CD14-positive monocyte (primary cell): Measurements from ENCODE around the gene KRT8. TPM values are rescaled to one million over a fixed set of nuclear protein-coding genes. Genes with fewer than 3 reads are reported as not detected.
A peak's percentile ranks its signal among the peaks of the same experiment; 100 is the strongest.

Experiments
- DNase-seq, 3 donors: peaks; one replicate each; pipeline ENCODE4 v3.0.0-alpha.2; 2011 to 2022
- H2AFZ ChIP-seq: 2 replicates; pipeline ENCODE4 v1.6.0; 2012; ENCODE audit warnings: mild to moderate bottlenecking, low read depth, low read length, inconsistent platforms; ENCODE audit not compliant: insufficient read depth, poor library complexity, severe bottlenecking
- H3K27ac ChIP-seq, 2 donors: 1 replicate in 1 of 2; 2 replicates in 1 of 2; pipeline ENCODE4 v1.5.1; 2012 to 2013; ENCODE audit warnings: low read length in 2 of 2, control low read depth in 1 of 2, inconsistent platforms in 1 of 2, low read depth in 1 of 2, mild to moderate bottlenecking in 1 of 2
- H3K27me3 ChIP-seq, 2 donors: one replicate each; pipeline versions ENCODE4 v1.6.0 to v1.6.1; 2011 to 2013; ENCODE audit warnings: low read length in 2 of 2; ENCODE audit not compliant: control insufficient read depth in 2 of 2, insufficient read depth in 2 of 2
- H3K36me3 ChIP-seq, 2 donors: replicated peaks in 1 of 2; 1 replicate in 1 of 2; 2 replicates in 1 of 2; pipeline versions ENCODE4 v1.5.1 to v1.6.1; 2012 to 2013; ENCODE audit warnings: low read length in 2 of 2, control low read depth in 1 of 2, inconsistent platforms in 1 of 2, mild to moderate bottlenecking in 1 of 2; ENCODE audit not compliant: insufficient read depth in 2 of 2, control insufficient read depth in 1 of 2
- H3K4me1 ChIP-seq, 2 donors: 1 replicate in 1 of 2; 2 replicates in 1 of 2; pipeline versions ENCODE4 v1.5.1 to v1.6.1; 2012 to 2013; ENCODE audit warnings: low read length in 2 of 2, control low read depth in 1 of 2, inconsistent platforms in 1 of 2, mild to moderate bottlenecking in 1 of 2, moderate library complexity in 1 of 2; ENCODE audit not compliant: insufficient read depth in 2 of 2, control insufficient read depth in 1 of 2
- H3K4me2 ChIP-seq: replicated peaks from 2 replicates; pipeline ENCODE3; 2012; ENCODE audit warnings: low read length, moderate library complexity, mild to moderate bottlenecking; ENCODE audit not compliant: poor library complexity, severe bottlenecking; ENCODE audit errors: extremely low read depth
- H3K4me3 ChIP-seq, 3 experiments: fragments of 200-600 bp in 1 of 3; sonication (generic) in 1 of 3; replicated peaks in 1 of 3; 1 replicate in 2 of 3; 2 replicates in 1 of 3; pipeline ENCODE4 v1.5.1; 2011 to 2013; ENCODE audit warnings: low read length in 3 of 3, mild to moderate bottlenecking in 3 of 3, control low read depth in 2 of 3, low read depth in 2 of 3, inconsistent platforms in 1 of 3, moderate library complexity in 1 of 3
- H3K79me2 ChIP-seq: 2 replicates; pipeline ENCODE4 v1.6.0; 2012; ENCODE audit warnings: mild to moderate bottlenecking, control low read depth, inconsistent platforms, low read length, moderate library complexity; ENCODE audit not compliant: insufficient read depth
- H3K9ac ChIP-seq: 2 replicates; pipeline ENCODE4 v1.6.0; 2017; ENCODE audit warnings: low read length, mild to moderate bottlenecking; ENCODE audit not compliant: insufficient read depth, poor library complexity, severe bottlenecking
- H3K9me3 ChIP-seq, 2 donors: replicated peaks in 1 of 2; 1 replicate in 1 of 2; 2 replicates in 1 of 2; pipeline versions ENCODE4 v1.5.1 to v1.6.1; 2012 to 2013; ENCODE audit warnings: low read length in 2 of 2, control low read depth in 1 of 2; ENCODE audit not compliant: control insufficient read depth in 1 of 2, insufficient read depth in 1 of 2
- H4K20me1 ChIP-seq: 2 replicates; pipeline ENCODE4 v1.6.0; 2012; ENCODE audit warnings: mild to moderate bottlenecking, low read length, control low read depth, moderate library complexity; ENCODE audit not compliant: insufficient read depth
- H3K27ac Mint-ChIP-seq, 7 donors: one replicate each; pipeline ENCODE4 v1.8.0; 2020; ENCODE audit warnings: mild to moderate bottlenecking in 7 of 7, mixed read lengths in 7 of 7, moderate library complexity in 6 of 7, inconsistent platforms in 2 of 7
- H3K27me3 Mint-ChIP-seq, 3 donors: one replicate each; pipeline ENCODE4 v1.8.0; 2021 to 2022; ENCODE audit warnings: low read depth in 3 of 3, mild to moderate bottlenecking in 3 of 3, mixed read lengths in 3 of 3, moderate library complexity in 3 of 3, inconsistent platforms in 1 of 3
- H3K36me3 Mint-ChIP-seq, 2 donors: one replicate each; pipeline ENCODE4 v1.8.0; 2020; ENCODE audit warnings: mixed read lengths in 2 of 2, inconsistent platforms in 1 of 2, mild to moderate bottlenecking in 1 of 2
- H3K4me1 Mint-ChIP-seq: one replicate; pipeline ENCODE4 v1.8.0; 2020; ENCODE audit warnings: mild to moderate bottlenecking, mixed read lengths
- H3K4me3 Mint-ChIP-seq, 2 donors: one replicate each; pipeline ENCODE4 v1.8.0; 2020; ENCODE audit warnings: mild to moderate bottlenecking in 2 of 2, mixed read lengths in 2 of 2, moderate library complexity in 1 of 2
- H3K9me3 Mint-ChIP-seq, 7 donors: one replicate each; pipeline ENCODE4 v1.8.0; 2020 to 2022; ENCODE audit warnings: mixed read lengths in 7 of 7, mild to moderate bottlenecking in 6 of 7, moderate library complexity in 6 of 7, inconsistent platforms in 2 of 7
- WGBS: methylation state at CpG from one replicate; pipeline ENCODE4 v1.1.5; 2013; ENCODE audit warnings: missing lambda C conversion rate; ENCODE audit not compliant: insufficient coverage; 5-methylcytosine and 5-hydroxymethylcytosine counted together
- intact Hi-C, 2 donors: fragments of 100-400 bp; cut with micrococcal nuclease; formaldehyde crosslinking; loops; one replicate each; pipeline versions ENCODE4 v1.15.0 to v1.15.1; 2023
- polyA plus RNA-seq, 3 donors: library from polyadenylated mRNA; depleted of rRNA in 1 of 3; unstranded in 2 of 3; stranded (reverse) in 1 of 3; fragments of 300-500 nt in 2 of 3; fragments of >200 nt in 1 of 3; fragmentation: Illumina TruSeq in 2 of 3; gene quantifications; 1 replicate in 2 of 3; 2 replicates in 1 of 3; pipeline ENCODE4 v1.2.3, GENCODE V29; 2012 to 2021
- TF ChIP-seq, protein P1 (sequence below): fragments of 200-600 bp; IDR thresholded peaks from one replicate; pipeline ENCODE4 v1.8.0; 2022; ENCODE audit warnings: antibody characterized with exemption, mild to moderate bottlenecking

Gene KRT8
- polyA plus RNA-seq, 3 donors = 0.16 to 0.39 TPM; not detected in 1

DNA sequence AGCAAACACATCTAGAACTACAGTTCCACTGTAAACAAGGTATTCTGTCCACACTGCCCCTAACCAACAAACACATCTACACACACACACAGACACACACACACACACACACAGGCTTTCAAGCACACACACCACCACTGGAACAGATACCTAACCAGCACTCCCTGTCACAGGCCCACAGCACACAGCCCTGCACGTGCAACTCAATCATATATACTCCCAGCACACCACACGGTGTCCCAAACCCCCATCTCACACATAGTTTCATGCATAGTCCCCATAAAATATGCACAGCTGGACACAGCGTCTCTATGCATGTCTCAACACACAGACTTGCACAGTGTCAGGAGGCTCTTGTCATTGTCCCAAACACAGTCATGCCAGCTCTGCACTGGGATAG is 27.6 kb downstream of the KRT8 start:
- WGBS = 96% methylated on average over 3 of the region's 3 CpGs
- DNase-seq = no peak
- Mint-ChIP-seq H3K27ac (peak overlapping the region in 1 of 7 donors; percentile 50), H3K4me3 (no peak overlapping the region), H3K4me1 (peaks cover 33% of the 10 kb centered on the region), H3K27me3 (peaks cover 2 to 26% (median 8%) of the 10 kb centered on the region in 3 donors), H3K36me3 (peaks cover 0 to 2% of the 10 kb centered on the region in 2 donors), H3K9me3 (no peaks in the 10 kb centered on the region)
- TF ChIP-seq, protein P1, sequence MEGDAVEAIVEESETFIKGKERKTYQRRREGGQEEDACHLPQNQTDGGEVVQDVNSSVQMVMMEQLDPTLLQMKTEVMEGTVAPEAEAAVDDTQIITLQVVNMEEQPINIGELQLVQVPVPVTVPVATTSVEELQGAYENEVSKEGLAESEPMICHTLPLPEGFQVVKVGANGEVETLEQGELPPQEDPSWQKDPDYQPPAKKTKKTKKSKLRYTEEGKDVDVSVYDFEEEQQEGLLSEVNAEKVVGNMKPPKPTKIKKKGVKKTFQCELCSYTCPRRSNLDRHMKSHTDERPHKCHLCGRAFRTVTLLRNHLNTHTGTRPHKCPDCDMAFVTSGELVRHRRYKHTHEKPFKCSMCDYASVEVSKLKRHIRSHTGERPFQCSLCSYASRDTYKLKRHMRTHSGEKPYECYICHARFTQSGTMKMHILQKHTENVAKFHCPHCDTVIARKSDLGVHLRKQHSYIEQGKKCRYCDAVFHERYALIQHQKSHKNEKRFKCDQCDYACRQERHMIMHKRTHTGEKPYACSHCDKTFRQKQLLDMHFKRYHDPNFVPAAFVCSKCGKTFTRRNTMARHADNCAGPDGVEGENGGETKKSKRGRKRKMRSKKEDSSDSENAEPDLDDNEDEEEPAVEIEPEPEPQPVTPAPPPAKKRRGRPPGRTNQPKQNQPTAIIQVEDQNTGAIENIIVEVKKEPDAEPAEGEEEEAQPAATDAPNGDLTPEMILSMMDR = no peak
- Histone ChIP-seq H2AFZ (no peak overlapping the region), H3K4me2 (no peak overlapping the region), H3K79me2 (no peaks in the 10 kb centered on the region), H3K4me3 (no peak overlapping the region), H3K36me3 (no peaks in the 10 kb centered on the region), H3K9ac (no peak overlapping the region), H4K20me1 (no peaks in the 10 kb centered on the region), H3K9me3 (no peaks in the 10 kb centered on the region), H3K27me3 (no peaks in the 10 kb centered on the region), H3K4me1 (peaks cover 25 to 37% of the 10 kb centered on the region in 2 donors), H3K27ac (no peak overlapping the region)
- intact Hi-C loops = loop anchor here (5.0 to 10.0 kb wide), 3 partner anchors 295 to 722 kb away; no protein-coding TSS in a partner anchor

DNA sequence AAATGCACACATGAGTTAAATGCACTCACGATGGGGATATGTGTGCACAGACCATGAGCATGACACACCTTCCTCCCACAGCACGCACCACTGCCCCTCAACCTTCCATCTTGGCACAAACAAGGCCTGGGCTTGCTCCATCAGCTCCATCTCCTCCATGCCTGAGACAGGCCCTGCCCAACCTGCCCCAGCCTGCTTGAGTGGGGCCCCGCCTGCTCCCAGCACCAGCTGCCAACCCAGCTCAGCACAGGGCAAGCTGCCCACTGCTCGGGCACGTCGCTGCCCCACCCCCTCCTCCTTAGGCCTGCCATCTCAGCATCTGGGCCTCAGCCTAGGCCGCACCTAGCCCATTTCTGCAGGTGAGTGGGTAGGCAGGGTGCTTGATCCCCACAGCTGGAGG is 28.5 kb downstream of the KRT8 start:
- Mint-ChIP-seq H3K27me3 (peaks cover 4 to 29% (median 13%) of the 10 kb centered on the region in 3 donors), H3K4me3 (no peak overlapping the region), H3K36me3 (peaks cover 0 to 2% of the 10 kb centered on the region in 2 donors), H3K27ac (no peak overlapping the region), H3K9me3 (no peaks in the 10 kb centered on the region), H3K4me1 (peaks cover 40% of the 10 kb centered on the region)
- no peak overlapping the region for H2AFZ ChIP-seq
- no peak overlapping the region for H3K27ac ChIP-seq
- no peak overlapping the region for H3K4me3 ChIP-seq
- no peaks in the 10 kb centered on the region for H3K9me3 ChIP-seq
- H4K20me1 ChIP-seq = no peaks in the 10 kb centered on the region
- no peak overlapping the region for H3K4me2 ChIP-seq
- H3K36me3 ChIP-seq = no peaks in the 10 kb centered on the region
- no peak overlapping the region for H3K9ac ChIP-seq
- peaks cover 25 to 44% of the 10 kb centered on the region in 2 donors for H3K4me1 ChIP-seq
- intact Hi-C loops = loop anchor here (5.0 to 10.0 kb wide), 3 partner anchors 294 to 722 kb away; no protein-coding TSS in a partner anchor
- no peaks in the 10 kb centered on the region for H3K27me3 ChIP-seq
- no peak for DNase-seq
- H3K79me2 ChIP-seq = no peaks in the 10 kb centered on the region
- WGBS = 100% methylated on average over 2 of the region's 7 CpGs
- TF ChIP-seq, protein P1 = no peak
